ENCODE results near the gene ZBTB38.

DNA sequence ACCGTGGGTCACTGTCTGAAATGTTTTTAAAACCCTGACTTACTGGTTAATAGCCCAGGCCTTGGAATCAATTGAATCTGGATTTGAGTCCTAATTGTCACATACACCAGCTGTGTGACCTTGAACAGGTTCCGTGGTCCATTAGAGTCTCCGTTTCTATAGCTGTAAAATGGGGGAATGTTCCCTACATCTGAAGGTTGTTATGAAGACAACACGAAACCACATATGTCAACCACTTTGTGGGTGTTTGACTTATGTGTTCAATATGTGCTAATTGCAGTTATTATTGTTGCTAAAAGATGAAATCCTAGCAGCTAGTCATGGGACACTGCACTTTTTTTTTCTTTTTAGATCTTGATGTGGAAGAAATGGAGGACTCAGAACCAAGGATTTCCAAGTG lies 35.3 kb downstream of the ZBTB38 start:
- TF ChIP-seq POLR2A (IDR thresholded peaks at IDR 0.05), result no peak
- TF ChIP-seq, protein P1, sequence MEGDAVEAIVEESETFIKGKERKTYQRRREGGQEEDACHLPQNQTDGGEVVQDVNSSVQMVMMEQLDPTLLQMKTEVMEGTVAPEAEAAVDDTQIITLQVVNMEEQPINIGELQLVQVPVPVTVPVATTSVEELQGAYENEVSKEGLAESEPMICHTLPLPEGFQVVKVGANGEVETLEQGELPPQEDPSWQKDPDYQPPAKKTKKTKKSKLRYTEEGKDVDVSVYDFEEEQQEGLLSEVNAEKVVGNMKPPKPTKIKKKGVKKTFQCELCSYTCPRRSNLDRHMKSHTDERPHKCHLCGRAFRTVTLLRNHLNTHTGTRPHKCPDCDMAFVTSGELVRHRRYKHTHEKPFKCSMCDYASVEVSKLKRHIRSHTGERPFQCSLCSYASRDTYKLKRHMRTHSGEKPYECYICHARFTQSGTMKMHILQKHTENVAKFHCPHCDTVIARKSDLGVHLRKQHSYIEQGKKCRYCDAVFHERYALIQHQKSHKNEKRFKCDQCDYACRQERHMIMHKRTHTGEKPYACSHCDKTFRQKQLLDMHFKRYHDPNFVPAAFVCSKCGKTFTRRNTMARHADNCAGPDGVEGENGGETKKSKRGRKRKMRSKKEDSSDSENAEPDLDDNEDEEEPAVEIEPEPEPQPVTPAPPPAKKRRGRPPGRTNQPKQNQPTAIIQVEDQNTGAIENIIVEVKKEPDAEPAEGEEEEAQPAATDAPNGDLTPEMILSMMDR (IDR thresholded peaks at IDR 0.05), result no peak
